WTC11 (cell line): ENCODE results near the gene RFX8. TPM values are rescaled to one million over a fixed set of nuclear protein-coding genes. Genes with fewer than 3 reads are reported as not detected.

Source experiments
- ATAC-seq: fragments of 200-7000 bp; cut with Tn5 transposase; 2 replicates; pipeline ENCODE4 v1.10.0; 2021; ENCODE audit warnings: mild to moderate bottlenecking, moderate library complexity
- CTCF ChIA-PET: fragments of 300-600 bp; sonication (Branson Sonifier 250); formaldehyde crosslinking; loops from one replicate; lab custom pipeline; 2021; ENCODE audit warnings: antibody characterized with exemption; lab: Charles Lee
- POLR2A ChIA-PET: fragments of 350-600 bp; sonication (Branson Sonifier 250); formaldehyde crosslinking; loops from one replicate; lab custom pipeline; 2021; ENCODE audit warnings: antibody characterized with exemption; lab: Charles Lee
- DNase-seq: peaks from one replicate; pipeline ENCODE4 v3.0.0; 2021; ENCODE audit warnings: low spot score
- H3K27ac Mint-ChIP-seq: 2 replicates; pipeline ENCODE4 v1.8.0; 2021; ENCODE audit warnings: mixed read lengths
- H3K27me3 Mint-ChIP-seq: 2 replicates; pipeline ENCODE4 v1.8.0; 2021; ENCODE audit warnings: low read depth, mild to moderate bottlenecking, moderate library complexity, mixed read lengths
- H3K36me3 Mint-ChIP-seq: 2 replicates; pipeline ENCODE4 v1.8.0; 2021; ENCODE audit warnings: mixed read lengths
- H3K4me1 Mint-ChIP-seq: 2 replicates; pipeline ENCODE4 v1.8.0; 2022; ENCODE audit warnings: mixed read lengths
- H3K4me3 Mint-ChIP-seq: 2 replicates; pipeline ENCODE4 v1.8.0; 2021; ENCODE audit warnings: mild to moderate bottlenecking, moderate library complexity, mixed read lengths
- H3K9me3 Mint-ChIP-seq: 2 replicates; pipeline ENCODE4 v1.8.0; 2021; ENCODE audit warnings: mixed read lengths
- AR ChIP-seq: fragments of 250-450 bp; sonication (Bioruptor Pico); IDR thresholded peaks from 2 replicates; pipeline ENCODE4 v1.9.0; 2021; ENCODE audit warnings: mild to moderate bottlenecking
- ATF1 ChIP-seq: sonication (generic); formaldehyde crosslinking; IDR thresholded peaks from 2 replicates; pipeline ENCODE4 v1.8.1; 2023; ENCODE audit warnings: mild to moderate bottlenecking, moderate library complexity, missing genetic modification reagents
- ATF3 ChIP-seq: sonication (generic); formaldehyde crosslinking; conservative IDR thresholded peaks from 2 replicates; pipeline ENCODE4 v1.8.1; 2022; ENCODE audit warnings: mild to moderate bottlenecking, missing genetic modification reagents
- CBFB ChIP-seq: sonication (generic); formaldehyde crosslinking; IDR thresholded peaks from 2 replicates; pipeline ENCODE4 v1.8.1; 2022; ENCODE audit warnings: mild to moderate bottlenecking, low read depth, missing genetic modification reagents
- CDX4 ChIP-seq: fragments of 250-450 bp; sonication (Bioruptor Pico); IDR thresholded peaks from 2 replicates; pipeline ENCODE4 v1.9.0; 2021; ENCODE audit warnings: moderate library complexity, mild to moderate bottlenecking, inconsistent platforms, borderline replicate concordance
- CTCF ChIP-seq: fragments of 200-600 bp; IDR thresholded peaks from 2 replicates; pipeline ENCODE4 v1.8.0; 2022; ENCODE audit warnings: antibody characterized with exemption
- ELF4 ChIP-seq: sonication (generic); formaldehyde crosslinking; IDR thresholded peaks from 2 replicates; pipeline ENCODE4 v1.8.1; 2022; ENCODE audit warnings: low read depth, mild to moderate bottlenecking, moderate library complexity, missing genetic modification reagents
- ERG ChIP-seq: fragments of 250-450 bp; sonication (Bioruptor Pico); IDR thresholded peaks from 2 replicates; pipeline ENCODE4 v1.8.0; 2021; ENCODE audit warnings: mild to moderate bottlenecking
- FOXJ3 ChIP-seq: sonication (generic); formaldehyde crosslinking; IDR thresholded peaks from 2 replicates; pipeline ENCODE4 v1.9.0; 2021; ENCODE audit warnings: missing genetic modification reagents, mild to moderate bottlenecking, borderline replicate concordance
- FOXK1 ChIP-seq: sonication (generic); formaldehyde crosslinking; IDR thresholded peaks from 2 replicates; pipeline ENCODE4 v1.8.0; 2022; ENCODE audit warnings: mild to moderate bottlenecking, moderate library complexity, missing genetic modification reagents
- GRHL2 ChIP-seq: fragments of 250-450 bp; sonication (Bioruptor Pico); IDR thresholded peaks from 2 replicates; pipeline ENCODE4 v1.8.0; 2022; ENCODE audit warnings: mild to moderate bottlenecking, moderate library complexity; ENCODE audit not compliant: insufficient replicate concordance, severe bottlenecking
- IRF2 ChIP-seq: sonication (generic); formaldehyde crosslinking; IDR thresholded peaks from 2 replicates; pipeline ENCODE4 v1.8.0; 2022; ENCODE audit warnings: low read depth, missing genetic modification reagents, borderline replicate concordance
- JUN ChIP-seq: sonication (generic); formaldehyde crosslinking; IDR thresholded peaks from 2 replicates; pipeline ENCODE4 v1.8.0; 2023; ENCODE audit warnings: mild to moderate bottlenecking, missing genetic modification reagents
- KAT7 ChIP-seq: sonication (generic); formaldehyde crosslinking; IDR thresholded peaks from 2 replicates; pipeline ENCODE4 v1.8.1; 2023; ENCODE audit warnings: missing genetic modification reagents, mild to moderate bottlenecking, borderline replicate concordance
- MYBL2 ChIP-seq: sonication (generic); formaldehyde crosslinking; IDR thresholded peaks from 2 replicates; pipeline ENCODE4 v1.8.1; 2023; ENCODE audit warnings: mild to moderate bottlenecking, moderate library complexity, missing genetic modification reagents
- OVOL2 ChIP-seq: fragments of 250-450 bp; sonication (Bioruptor Pico); IDR thresholded peaks from 2 replicates; pipeline ENCODE4 v1.9.0; 2021; ENCODE audit warnings: mild to moderate bottlenecking, borderline replicate concordance
- PRRX2 ChIP-seq: fragments of 250-450 bp; sonication (Bioruptor Pico); IDR thresholded peaks from 2 replicates; pipeline ENCODE4 v1.8.0; 2021; ENCODE audit warnings: mild to moderate bottlenecking
- RELA ChIP-seq: sonication (generic); formaldehyde crosslinking; IDR thresholded peaks from 2 replicates; pipeline ENCODE4 v1.8.1; 2022; ENCODE audit warnings: missing genetic modification reagents, mild to moderate bottlenecking, borderline replicate concordance
- SMAD4 ChIP-seq: sonication (generic); formaldehyde crosslinking; IDR thresholded peaks from 2 replicates; pipeline ENCODE4 v1.8.0; 2022; ENCODE audit warnings: mild to moderate bottlenecking, missing genetic modification reagents
- TCF7 ChIP-seq: sonication (generic); formaldehyde crosslinking; IDR thresholded peaks from 2 replicates; pipeline ENCODE4 v1.8.0; 2022; ENCODE audit warnings: mild to moderate bottlenecking, low read depth, missing genetic modification reagents, moderate library complexity
- TEAD1 ChIP-seq: sonication (generic); formaldehyde crosslinking; IDR thresholded peaks from 2 replicates; pipeline ENCODE4 v1.8.0; 2022; ENCODE audit warnings: mild to moderate bottlenecking, missing genetic modification reagents
- USF1 ChIP-seq: sonication (generic); formaldehyde crosslinking; IDR thresholded peaks from 2 replicates; pipeline ENCODE4 v1.8.0; 2022; ENCODE audit warnings: mild to moderate bottlenecking, missing genetic modification reagents
- ZNF219 ChIP-seq: sonication (generic); formaldehyde crosslinking; IDR thresholded peaks from 2 replicates; pipeline ENCODE4 v1.8.0; 2023; ENCODE audit warnings: missing genetic modification reagents, mild to moderate bottlenecking, borderline replicate concordance
- ZNF232 ChIP-seq: sonication (generic); formaldehyde crosslinking; IDR thresholded peaks from 2 replicates; pipeline ENCODE4 v1.8.0; 2022; ENCODE audit warnings: mild to moderate bottlenecking, missing genetic modification reagents
- ZNF281 ChIP-seq: sonication (generic); formaldehyde crosslinking; IDR thresholded peaks from 2 replicates; pipeline ENCODE4 v1.8.0; 2023; ENCODE audit warnings: mild to moderate bottlenecking, missing genetic modification reagents
- ZNF671 ChIP-seq: fragments of 250-450 bp; sonication (Bioruptor Pico); IDR thresholded peaks from 2 replicates; pipeline ENCODE4 v1.8.0; 2021; ENCODE audit warnings: mild to moderate bottlenecking
- total RNA-seq: library from RNA; stranded (reverse); gene quantifications from 3 replicates; pipeline ENCODE4 v1.2.3, GENCODE V29; 2021

Gene RFX8
- total RNA-seq, 1 experiment from 2014 or later, result 0.28 TPM

- no peaks in the 10 kb centered on the region for H3K4me1 Mint-ChIP-seq
- no peak overlapping the region for H3K27ac Mint-ChIP-seq
- DNase-seq (no peak), ATAC-seq (no peak)
- CTCF ChIA-PET, result no interaction called here
- H3K36me3 Mint-ChIP-seq, result no peaks in the 10 kb centered on the region
- no peak for TF ChIP-seq PRRX2 (CRISPR knock-in tag)
- TF ChIP-seq ELF4 (CRISPR knock-in tag), result no peak
- no peak for TF ChIP-seq ATF3 (CRISPR knock-in tag)
- no peak for TF ChIP-seq SMAD4 (CRISPR knock-in tag)
- no peak for TF ChIP-seq ATF1
- no peak for TF ChIP-seq AR
- no peak for TF ChIP-seq ZNF232 (CRISPR knock-in tag)
- no peak for TF ChIP-seq TCF7 (CRISPR knock-in tag)
- no peak for TF ChIP-seq CTCF
- no peak for TF ChIP-seq MYBL2 (CRISPR knock-in tag)
- TF ChIP-seq FOXK1 (CRISPR knock-in tag), result no peak
- TF ChIP-seq RELA (CRISPR knock-in tag), result no peak
- no peak for TF ChIP-seq JUN (CRISPR knock-in tag)
- no peak for TF ChIP-seq ZNF671
- TF ChIP-seq USF1 (CRISPR knock-in tag), result no peak
- no peak for TF ChIP-seq GRHL2 (CRISPR knock-in tag)
- TF ChIP-seq CDX4 (CRISPR knock-in tag), result no peak
- no peak for TF ChIP-seq ERG (CRISPR knock-in tag)
- TF ChIP-seq, all 79 proteins: peak for 0
- Mint-ChIP-seq H3K9me3 (no peaks in the 10 kb centered on the region), H3K27me3 (no peaks in the 10 kb centered on the region), H3K4me3 (no peak overlapping the region)
- POLR2A ChIA-PET, result no interaction called here
These were observed 18.1 kb upstream of the RFX8 start for GRCh38 chr2:101492936-101493473.

- Mint-ChIP-seq H3K36me3 (no peaks in the 10 kb centered on the region), H3K27me3 (no peaks in the 10 kb centered on the region), H3K27ac (no peak overlapping the region; the same call in 1 of the 2 replicates), H3K4me3 (no peak overlapping the region), H3K9me3 (peaks cover 5% of the 10 kb centered on the region; the same call in 1 of the 2 replicates), H3K4me1 (peaks cover 7% of the 10 kb centered on the region)
- ATAC-seq, result no peak
- ChIA-PET CTCF (no interaction called here), POLR2A (no interaction called here)
- DNase-seq, result no peak
- TF ChIP-seq FOXJ3 (CRISPR knock-in tag) (no peak), KAT7 (CRISPR knock-in tag) (no peak), GRHL2 (CRISPR knock-in tag) (no peak), TEAD1 (CRISPR knock-in tag) (no peak), ELF4 (CRISPR knock-in tag) (no peak), OVOL2 (CRISPR knock-in tag) (no peak), CBFB (CRISPR knock-in tag) (no peak), IRF2 (CRISPR knock-in tag) (no peak), ZNF281 (CRISPR knock-in tag) (no peak), ZNF219 (CRISPR knock-in tag) (no peak)
These were observed 12.1 kb upstream of the RFX8 start for GRCh38 chr2:101486994-101487393.
